Lower leg skin (tissue), 4 donors: ENCODE data around the gene FBXO11. TPM values are rescaled to one million over a fixed set of nuclear protein-coding genes. Genes with fewer than 3 reads are reported as not detected.
"Not testable (repeated sequence)": the region's sequence is repeated elsewhere in the genome, so short reads cannot be mapped to it uniquely, and the experiment has no call there.

ENCODE experiments used
- DNase-seq, 2 donors: peaks; one replicate each; pipeline ENCODE4 v3.0.0-alpha.2; 2019; ENCODE audit warnings: low spot score in 2 of 2
- H3K4me3 ChIP-seq: fragments of 200-600 bp; sonication (generic); 2 replicates; pipeline ENCODE4 v1.5.1; 2017; ENCODE audit warnings: mild to moderate bottlenecking, low read depth; ENCODE audit not compliant: poor library complexity, severe bottlenecking
- POLR2A ChIP-seq, 2 donors: fragments of 450-650 bp; IDR thresholded peaks; one replicate each; pipeline ENCODE4 v1.6.1; 2016 to 2017; ENCODE audit warnings: antibody characterized with exemption in 2 of 2, mild to moderate bottlenecking in 1 of 2, moderate library complexity in 1 of 2
- WGBS, 2 donors: methylation state at CpG; one replicate each; pipeline ENCODE4 v1.1.5; 2018; 5-methylcytosine and 5-hydroxymethylcytosine counted together
- intact Hi-C: fragments of 100-400 bp; cut with DNase I; formaldehyde crosslinking; loops from one replicate; pipeline ENCODE4 v1.15.0; 2023; ENCODE audit warnings: low total_unique reads
- total RNA-seq, 4 donors: library from RNA; depleted of rRNA; stranded (reverse); fragments of >200 nt; gene quantifications; one replicate each; pipeline ENCODE4 v1.1.0, GENCODE V29; 2016
- TF ChIP-seq, protein P1 (sequence below), 3 donors: fragments of 450-650 bp; IDR thresholded peaks; one replicate each; pipeline ENCODE4 v1.5.1; 2016; ENCODE audit warnings: antibody characterized with exemption in 3 of 3, mild to moderate bottlenecking in 3 of 3, moderate library complexity in 2 of 3

Gene FBXO11
- total RNA-seq, 4 donors from 2014 or later = 32.7 to 43.1 (median 39.3) TPM

DNA sequence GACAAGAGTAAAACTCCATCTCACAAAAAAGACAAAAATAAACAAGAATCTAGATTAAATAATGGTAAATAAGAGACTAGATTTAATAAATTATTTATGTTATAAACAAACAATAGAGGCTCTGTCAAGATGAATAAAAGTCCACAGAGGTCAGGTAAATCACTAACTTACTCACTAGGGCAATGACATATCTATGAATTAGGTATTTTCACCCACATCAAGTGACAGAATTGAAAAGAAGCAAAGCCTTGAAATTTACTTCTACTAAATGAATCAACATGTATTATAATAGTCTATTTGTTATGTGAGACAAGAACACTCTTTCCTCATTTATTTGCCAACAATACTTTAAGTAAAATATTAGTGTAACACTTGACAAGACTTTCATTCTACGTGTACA, 41.7 kb downstream of the FBXO11 start:
- intact Hi-C loops = no loop called here
- no peak for DNase-seq
- H3K4me3 ChIP-seq = no peak overlapping the region
- WGBS, 2 donors = 31 to 40% methylated on average over 1 of the region's 1 CpG
- TF ChIP-seq POLR2A (IDR thresholded peaks at IDR 0.05) = no peak
- TF ChIP-seq, protein P1, sequence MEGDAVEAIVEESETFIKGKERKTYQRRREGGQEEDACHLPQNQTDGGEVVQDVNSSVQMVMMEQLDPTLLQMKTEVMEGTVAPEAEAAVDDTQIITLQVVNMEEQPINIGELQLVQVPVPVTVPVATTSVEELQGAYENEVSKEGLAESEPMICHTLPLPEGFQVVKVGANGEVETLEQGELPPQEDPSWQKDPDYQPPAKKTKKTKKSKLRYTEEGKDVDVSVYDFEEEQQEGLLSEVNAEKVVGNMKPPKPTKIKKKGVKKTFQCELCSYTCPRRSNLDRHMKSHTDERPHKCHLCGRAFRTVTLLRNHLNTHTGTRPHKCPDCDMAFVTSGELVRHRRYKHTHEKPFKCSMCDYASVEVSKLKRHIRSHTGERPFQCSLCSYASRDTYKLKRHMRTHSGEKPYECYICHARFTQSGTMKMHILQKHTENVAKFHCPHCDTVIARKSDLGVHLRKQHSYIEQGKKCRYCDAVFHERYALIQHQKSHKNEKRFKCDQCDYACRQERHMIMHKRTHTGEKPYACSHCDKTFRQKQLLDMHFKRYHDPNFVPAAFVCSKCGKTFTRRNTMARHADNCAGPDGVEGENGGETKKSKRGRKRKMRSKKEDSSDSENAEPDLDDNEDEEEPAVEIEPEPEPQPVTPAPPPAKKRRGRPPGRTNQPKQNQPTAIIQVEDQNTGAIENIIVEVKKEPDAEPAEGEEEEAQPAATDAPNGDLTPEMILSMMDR (IDR thresholded peaks at IDR 0.05) = no peak

DNA sequence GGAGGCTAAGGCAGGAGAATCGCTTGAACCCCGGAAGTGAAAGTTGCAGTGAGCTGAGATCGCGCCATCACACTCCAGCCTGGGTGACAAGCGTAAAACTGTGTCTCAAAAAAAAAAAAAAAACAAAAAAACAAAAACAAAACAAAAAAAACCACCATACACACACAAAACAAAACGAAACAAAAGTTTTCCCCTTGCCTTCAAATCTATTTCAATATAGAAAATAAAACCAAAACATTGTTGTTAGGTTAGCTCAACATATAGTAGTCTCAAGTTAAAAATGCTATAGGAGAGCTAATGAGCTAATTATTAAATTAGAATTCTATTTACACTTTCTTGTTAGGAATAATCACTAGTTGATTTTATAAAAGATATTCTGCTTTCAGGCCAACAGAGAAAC, 43.3 kb downstream of the FBXO11 start:
- TF ChIP-seq, protein P1 (IDR thresholded peaks at IDR 0.05) = no peak
- TF ChIP-seq POLR2A (IDR thresholded peaks at IDR 0.05) = no peak
- no peak overlapping the region for H3K4me3 ChIP-seq
- DNase-seq = no peak
- WGBS, 2 donors = 92 to 97% methylated on average over 6 of the region's 6 CpGs
- intact Hi-C loops = no loop called here

DNA sequence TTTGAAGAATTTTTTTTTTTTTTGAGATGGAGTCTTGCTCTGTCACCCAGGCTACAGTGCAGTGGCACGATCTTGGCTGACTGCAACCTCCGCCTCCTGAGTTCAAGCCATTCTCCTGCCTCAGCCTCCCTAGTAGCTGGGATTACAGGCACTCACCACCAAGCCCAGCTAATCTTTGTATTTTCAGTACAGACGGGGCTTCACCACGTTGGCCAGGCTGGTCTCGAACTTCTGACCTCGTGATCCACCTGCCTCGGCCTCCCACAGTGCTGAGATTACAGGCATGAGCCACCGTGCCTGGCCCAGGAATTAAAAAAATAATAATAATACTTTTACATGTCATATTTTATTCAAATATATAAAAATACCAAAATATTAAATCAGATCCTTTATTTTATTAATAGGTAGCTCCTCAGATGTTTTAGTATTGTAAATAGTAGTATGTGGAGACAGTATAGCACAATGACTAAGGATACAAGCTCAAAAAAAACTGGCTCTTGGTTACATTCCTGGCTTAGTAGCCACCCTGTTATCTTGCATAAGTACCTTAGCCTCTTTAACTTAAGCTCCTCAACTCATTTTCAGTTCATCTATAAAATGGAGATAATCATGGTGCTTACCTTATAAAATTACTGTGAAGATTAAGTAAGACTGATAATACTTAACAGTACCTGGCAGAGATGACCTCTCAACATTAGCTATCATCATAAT, 53.1 kb downstream of the FBXO11 start:
- intact Hi-C loops, H3K4me3 ChIP-seq, DNase-seq: not testable (repeated sequence)
- 85% methylated on average over 8 of the region's 8 CpGs for WGBS, 2 donors

DNA sequence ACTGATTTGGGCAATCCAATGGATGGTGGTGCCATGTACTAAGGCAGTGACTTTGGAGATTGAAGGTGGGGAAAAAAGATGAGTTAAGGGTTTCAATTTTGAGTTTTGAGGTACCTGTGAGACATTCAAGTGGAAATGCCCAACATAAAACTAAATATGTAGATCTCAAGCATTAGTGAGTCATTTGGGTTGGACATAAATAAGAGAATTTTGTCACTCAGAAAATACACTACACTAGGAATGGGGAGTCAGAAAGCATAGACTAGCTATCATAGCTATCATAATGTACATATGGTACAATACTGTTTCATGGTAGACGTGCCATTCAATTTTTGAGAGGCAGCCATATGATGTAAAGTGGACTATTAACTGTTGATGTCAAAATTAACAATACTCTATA, 56.1 kb downstream of the FBXO11 start:
- no peak for DNase-seq
- intact Hi-C loops = no loop called here
- no peak for TF ChIP-seq POLR2A (IDR thresholded peaks at IDR 0.05)
- TF ChIP-seq, protein P1 (IDR thresholded peaks at IDR 0.05) = no peak
- no peak overlapping the region for H3K4me3 ChIP-seq
- WGBS, 2 donors = 76 to 83% methylated on average over 1 of the region's 1 CpG

DNA sequence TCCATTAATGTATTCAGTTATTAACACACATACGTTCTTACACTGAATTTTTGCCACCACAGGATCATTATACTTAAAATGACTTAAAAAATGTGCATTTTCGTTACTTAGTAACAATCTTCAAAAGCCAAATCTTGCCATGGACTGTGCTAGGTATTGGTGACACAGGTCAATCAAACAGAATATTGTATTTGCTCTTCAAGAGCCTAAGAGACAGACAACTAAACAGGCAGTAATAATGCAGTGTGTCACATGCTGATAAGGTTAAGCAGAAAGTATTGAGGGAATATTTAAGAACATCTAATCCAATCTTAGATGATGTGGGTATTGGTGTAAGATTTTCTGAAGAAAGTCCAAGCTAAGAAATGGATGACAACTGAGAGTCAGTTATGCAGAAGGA, 56.9 kb downstream of the FBXO11 start:
- DNase-seq = no peak
- WGBS, 2 donors = 75 to 81% methylated on average over 2 of the region's 2 CpGs
- TF ChIP-seq, protein P1 (IDR thresholded peaks at IDR 0.05) = no peak
- no peak for TF ChIP-seq POLR2A (IDR thresholded peaks at IDR 0.05)
- intact Hi-C loops = no loop called here
- no peak overlapping the region for H3K4me3 ChIP-seq

- 93% methylated on average over 2 of the region's 2 CpGs for WGBS, 2 donors
- no peak overlapping the region for H3K4me3 ChIP-seq
- no peak for DNase-seq
- intact Hi-C loops = no loop called here
- TF ChIP-seq, protein P1 (IDR thresholded peaks at IDR 0.05) = no peak
- TF ChIP-seq POLR2A (IDR thresholded peaks at IDR 0.05) = no peak
These were observed 62.1 kb downstream of the FBXO11 start for GRCh38 chr2:47844162-47844561.
